GM12878 (cell line): ENCODE measurements around the gene PUSL1. TPM values are rescaled to one million over a fixed set of nuclear protein-coding genes. Genes with fewer than 3 reads are reported as not detected.

ENCODE experiments used
- ATAC-seq: fragments of 200-7000 bp; cut with Tn5 transposase; 3 replicates; pipeline ENCODE4 v1.9.1; 2020; ENCODE audit warnings: mild to moderate bottlenecking, moderate library complexity
- BruUV-seq: library from RNA; stranded (reverse); fragments of 400-500 nt; replicated peaks from 2 replicates; lab custom pipeline; 2021; lab: Mats Ljungman, UMichigan
- CTCF ChIA-PET: fragments of 300-600 bp; sonication (Branson Sonifier 250); formaldehyde crosslinking; extraction: SDS; loops from one replicate; lab custom pipeline; 2021; ENCODE audit warnings: inconsistent platforms; lab: Yijun Ruan, JAX
- POLR2A ChIA-PET: fragments of 350-600 bp; formaldehyde crosslinking; extraction: SDS; loops from one replicate; lab custom pipeline; 2021; ENCODE audit warnings: inconsistent platforms; lab: Charles Lee
- RAD21 ChIA-PET: fragments of 300-600 bp; sonication (Branson Sonifier 250); formaldehyde crosslinking; loops from one replicate; lab custom pipeline; 2023; ENCODE audit warnings: antibody characterized with exemption; ENCODE audit not compliant: unreplicated experiment; lab: Charles Lee
- SMC1A ChIA-PET: fragments of 300-600 bp; sonication (Branson Sonifier 250); formaldehyde crosslinking; loops from one replicate; lab custom pipeline; 2023; ENCODE audit not compliant: unreplicated experiment, uncharacterized antibody; lab: Charles Lee
- DNase-seq: peaks from one replicate; pipeline ENCODE4 v3.0.0-alpha.2; 2011; ENCODE audit warnings: low read depth, low spot score
- FAIRE-seq: peaks from 3 replicates; lab custom pipeline; 2011; peaks lifted over from hg19 to GRCh38; lab: Jason Lieb, UNC
- H2AFZ ChIP-seq: 2 replicates; pipeline ENCODE4 v1.6.0; 2011; ENCODE audit warnings: low read depth, low read length, control low read depth; ENCODE audit not compliant: control insufficient read depth
- H3K27ac ChIP-seq: 2 replicates; pipeline ENCODE4 v1.5.1; 2011; ENCODE audit warnings: control low read depth; ENCODE audit not compliant: control insufficient read depth, insufficient read depth
- H3K27me3 ChIP-seq, 2 experiments: replicated peaks in 1 of 2; 2 replicates each; pipeline versions ENCODE4 v1.6.0 to v1.6.1; 2011; ENCODE audit warnings: low read length in 1 of 2; ENCODE audit not compliant: control insufficient read depth in 2 of 2, insufficient read depth in 2 of 2
- H3K36me3 ChIP-seq, 2 experiments: 2 replicates each; pipeline ENCODE4 v1.5.1; 2011; ENCODE audit warnings: low read length in 1 of 2; ENCODE audit not compliant: control insufficient read depth in 2 of 2, insufficient read depth in 2 of 2
- H3K4me1 ChIP-seq: 2 replicates; pipeline ENCODE4 v1.6.1; 2011; ENCODE audit warnings: mild to moderate bottlenecking, low read length, moderate library complexity, mixed read lengths; ENCODE audit not compliant: control insufficient read depth, insufficient read depth
- H3K4me2 ChIP-seq: 2 replicates; pipeline ENCODE4 v1.6.0; 2011; ENCODE audit warnings: control low read depth; ENCODE audit not compliant: control insufficient read depth, insufficient read depth
- H3K4me3 ChIP-seq: fragments of 200-600 bp; sonication (generic); 2 replicates; pipeline ENCODE4 v1.5.1; 2016
- H3K79me2 ChIP-seq: 2 replicates; pipeline ENCODE4 v1.6.0; 2011; ENCODE audit warnings: low read length; ENCODE audit not compliant: control insufficient read depth, insufficient read depth
- H3K9ac ChIP-seq: 2 replicates; pipeline ENCODE4 v1.8.0; 2011; ENCODE audit warnings: low read length, control low read depth, mixed read lengths; ENCODE audit not compliant: control insufficient read depth, insufficient read depth
- H3K9me3 ChIP-seq: replicated peaks from 3 replicates; pipeline ENCODE4 v1.5.1; 2011; ENCODE audit warnings: mild to moderate bottlenecking, low read length; ENCODE audit not compliant: control insufficient read depth, insufficient read depth
- H4K20me1 ChIP-seq: 2 replicates; pipeline ENCODE4 v1.6.0; 2011; ENCODE audit not compliant: control insufficient read depth, insufficient read depth
- BCL3 ChIP-seq: IDR thresholded peaks from 2 replicates; pipeline ENCODE4 v1.6.1; 2011; ENCODE audit warnings: borderline replicate concordance, low read depth, mild to moderate bottlenecking, moderate library complexity, low read length; ENCODE audit not compliant: insufficient read depth, poor library complexity, severe bottlenecking
- ESRRA ChIP-seq: IDR thresholded peaks from 2 replicates; pipeline ENCODE4 v1.6.1; 2012; ENCODE audit warnings: mild to moderate bottlenecking, low read length, improper control_type of control experiment
- MTA3 ChIP-seq: IDR thresholded peaks from 2 replicates; pipeline ENCODE4 v1.6.1; 2012; ENCODE audit warnings: low read length, inconsistent platforms, borderline replicate concordance
- POLR2A ChIP-seq: IDR thresholded peaks from 2 replicates; pipeline ENCODE4 v1.6.1; 2011; ENCODE audit warnings: low read depth, mild to moderate bottlenecking, low read length
- TCF3 ChIP-seq: IDR thresholded peaks from 2 replicates; pipeline ENCODE4 v1.6.1; 2012; ENCODE audit warnings: low read depth, mild to moderate bottlenecking, low read length, borderline replicate concordance; ENCODE audit not compliant: insufficient read depth
- TCF7 ChIP-seq: IDR thresholded peaks from 2 replicates; pipeline ENCODE4 v1.6.1; 2014; ENCODE audit warnings: antibody characterized with exemption, borderline replicate concordance
- whole genome bisulfite sequencing: methylation state at CpG from one replicate; pipeline ENCODE4 v1.1.6; 2016; ENCODE audit warnings: low lambda C conversion rate; ENCODE audit not compliant: insufficient replicate concordance, insufficient coverage; ENCODE audit errors: missing lambda C conversion rate; 5-methylcytosine and 5-hydroxymethylcytosine counted together
- in situ Hi-C: fragments of 300-500 bp; cut with MboI; formaldehyde crosslinking; loops from 9 replicates; pipeline ENCODE4 v1.14.3; 2018; ENCODE audit warnings: mixed read lengths
- intact Hi-C: fragments of 100-400 bp; cut with micrococcal nuclease; formaldehyde crosslinking; loops from one replicate; pipeline ENCODE4 v1.14.2; 2022; ENCODE audit not compliant: unreplicated experiment
- polyA plus RNA-seq, 11 experiments: library from polyadenylated mRNA; depleted of rRNA in 4 of 11; unstranded in 6 of 11; stranded (reverse) in 5 of 11; fragments of >200 nt; fragmentation: Nextera tagmentation in 4 of 11; fragmentation: Illumina TruSeq in 1 of 11; extraction: Ambion mirVana in 4 of 11; extraction: Trizol in 1 of 11; gene quantifications; 1 replicate in 1 of 11; 2 replicates in 10 of 11; pipeline versions ENCODE4 v1.2.1 to v1.2.3, GENCODE V29; 2011 to 2016; ENCODE audit warnings: inconsistent platforms in 2 of 11, missing spikeins in 2 of 11, low read depth in 1 of 11
- total RNA-seq, 4 experiments: library from RNA; depleted of rRNA in 3 of 4; stranded (reverse); fragments of >200 nt in 3 of 4; fragmentation: Illumina TruSeq in 1 of 4; extraction: Trizol in 1 of 4; gene quantifications; 2 replicates each; pipeline versions ENCODE4 v1.2.1 to v1.2.3, GENCODE V29; 2013 to 2021
- TF ChIP-seq, protein P1 (sequence below): IDR thresholded peaks from 2 replicates; pipeline ENCODE4 v1.6.1; 2011; ENCODE audit warnings: mild to moderate bottlenecking, low read depth, low read length, moderate library complexity; ENCODE audit not compliant: insufficient replicate concordance

Gene PUSL1
- total and polyA plus RNA-seq, 10 of the 15 experiments (the other 5 are each of a cell fraction or from before 2014, with no cell fraction given) = 0.16 to 28.4 (median 15.1) TPM

- H3K27me3 ChIP-seq = no peaks in the 10 kb centered on the region
- H3K79me2 ChIP-seq = no peaks in the 10 kb centered on the region; the same call in 1 of the 2 replicates
- H3K27ac ChIP-seq = no peak overlapping the region
- 0 out of 2 replicates have a peak, but pooled peaks have one; percentile 20 for TF ChIP-seq TCF3
- no peak for TF ChIP-seq MTA3
- peak; percentile 30; the same call in 1 of the 2 replicates for TF ChIP-seq POLR2A
- ATAC-seq (no peak), FAIRE-seq (no peak), DNase-seq (no peak)
- no peak overlapping the region for H3K4me3 ChIP-seq
- no peaks in the 10 kb centered on the region for H4K20me1 ChIP-seq
- H3K9ac ChIP-seq = no peak overlapping the region
- in situ Hi-C loops (no loop called here), intact Hi-C loops (no loop called here)
- ChIA-PET CTCF (no interaction called here), SMC1A (no interaction called here), RAD21 (no interaction called here), POLR2A (no interaction called here)
- WGBS = 94% methylated on average over 36 of the region's 36 CpGs
- no TSS peak for BruUV-seq
- no peak overlapping the region for H3K4me2 ChIP-seq
- H3K4me1 ChIP-seq = no peaks in the 10 kb centered on the region
- no peak overlapping the region for H2AFZ ChIP-seq
- peaks cover 0 to 5% of the 10 kb centered on the region in 2 experiments for H3K36me3 ChIP-seq
- H3K9me3 ChIP-seq = no peaks in the 10 kb centered on the region
Measured at GRCh38 chr1:1340791-1341548, 32.6 kb downstream of the PUSL1 start.

- Histone ChIP-seq H3K27me3 (no peaks in the 10 kb centered on the region), H4K20me1 (no peaks in the 10 kb centered on the region), H3K79me2 (no peaks in the 10 kb centered on the region; the same call in none of the 2 replicates), H3K4me1 (no peaks in the 10 kb centered on the region), H3K9ac (no peak overlapping the region), H3K4me3 (no peak overlapping the region), H3K9me3 (no peaks in the 10 kb centered on the region), H3K4me2 (no peak overlapping the region), H2AFZ (no peak overlapping the region), H3K36me3 (peaks cover 0 to 5% of the 10 kb centered on the region in 2 experiments), H3K27ac (no peak overlapping the region)
- no TSS peak for BruUV-seq
- in situ Hi-C loops (no loop called here), intact Hi-C loops (no loop called here)
- POLR2A ChIA-PET = no interaction called here
- ATAC-seq (no peak), DNase-seq (no peak), FAIRE-seq (no peak)
- RAD21 ChIA-PET = no interaction called here
- SMC1A ChIA-PET = no interaction called here
- CTCF ChIA-PET = no interaction called here
- TF ChIP-seq BCL3 (peak; percentile 95), TCF7 (no peak), ESRRA (no peak)
- TF ChIP-seq, protein P1, sequence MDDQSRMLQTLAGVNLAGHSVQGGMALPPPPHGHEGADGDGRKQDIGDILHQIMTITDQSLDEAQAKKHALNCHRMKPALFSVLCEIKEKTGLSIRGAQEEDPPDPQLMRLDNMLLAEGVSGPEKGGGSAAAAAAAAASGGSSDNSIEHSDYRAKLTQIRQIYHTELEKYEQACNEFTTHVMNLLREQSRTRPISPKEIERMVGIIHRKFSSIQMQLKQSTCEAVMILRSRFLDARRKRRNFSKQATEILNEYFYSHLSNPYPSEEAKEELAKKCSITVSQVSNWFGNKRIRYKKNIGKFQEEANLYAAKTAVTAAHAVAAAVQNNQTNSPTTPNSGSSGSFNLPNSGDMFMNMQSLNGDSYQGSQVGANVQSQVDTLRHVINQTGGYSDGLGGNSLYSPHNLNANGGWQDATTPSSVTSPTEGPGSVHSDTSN = peak; percentile 10
- WGBS = 82% methylated on average over 17 of the region's 17 CpGs
Measured at GRCh38 chr1:1341549-1342021, 33.2 kb downstream of the PUSL1 start.
